Heart right ventricle (tissue), 16 donors: ENCODE results near the gene SDR9C7. TPM values are rescaled to one million over a fixed set of nuclear protein-coding genes. Genes with fewer than 3 reads are reported as not detected.
"Not testable (repeated sequence)": the region's sequence is repeated elsewhere in the genome, so short reads cannot be mapped to it uniquely, and the experiment has no call there.

ENCODE experiments used
- ATAC-seq, 8 donors: fragments of 200-7000 bp; cut with Tn5 transposase; one replicate each; pipeline ENCODE4 v1.9.1; 2020; ENCODE audit warnings: mild to moderate bottlenecking in 8 of 8, moderate library complexity in 8 of 8, moderate number of reproducible peaks in 1 of 8
- DNase-seq, 2 donors: peaks; one replicate each; pipeline ENCODE4 v3.0.0-alpha.2; 2020
- H3K27ac ChIP-seq, 10 donors: fragments of 200-600 bp; sonication (generic) in 2 of 10; one replicate each; pipeline versions ENCODE4 v1.5.0 to v1.8.0; 2020 to 2022; ENCODE audit warnings: mild to moderate bottlenecking in 3 of 10
- H3K27me3 ChIP-seq, 7 donors: fragments of 200-600 bp; one replicate each; pipeline ENCODE4 v1.8.0; 2021 to 2022; ENCODE audit warnings: mild to moderate bottlenecking in 2 of 7
- H3K36me3 ChIP-seq, 9 donors: fragments of 200-600 bp; sonication (generic) in 1 of 9; one replicate each; pipeline versions ENCODE4 v1.5.0 to v1.8.0; 2020 to 2022; ENCODE audit warnings: mild to moderate bottlenecking in 2 of 9
- H3K4me1 ChIP-seq, 9 donors: fragments of 200-600 bp; sonication (generic) in 1 of 9; one replicate each; pipeline versions ENCODE4 v1.5.0 to v1.8.0; 2020 to 2022; ENCODE audit warnings: mild to moderate bottlenecking in 4 of 9
- H3K4me3 ChIP-seq, 10 donors: fragments of 200-600 bp; sonication (generic) in 2 of 10; one replicate each; pipeline versions ENCODE4 v1.5.0 to v1.8.0; 2020 to 2022; ENCODE audit warnings: mild to moderate bottlenecking in 7 of 10, moderate library complexity in 2 of 10
- H3K9me3 ChIP-seq, 11 donors: fragments of 200-600 bp in 10 of 11; sonication (generic) in 2 of 11; one replicate each; pipeline versions ENCODE4 v1.5.0 to v1.8.0; 2013 to 2022; ENCODE audit warnings: mild to moderate bottlenecking in 2 of 11, control low read depth in 1 of 11, moderate library complexity in 1 of 11
- CTCF ChIP-seq, 9 donors: fragments of 200-600 bp; sonication (generic) in 2 of 9; IDR thresholded peaks; one replicate each; pipeline versions ENCODE4 v1.5.0 to v1.8.0; 2021 to 2022; ENCODE audit warnings: antibody characterized with exemption in 9 of 9, mild to moderate bottlenecking in 5 of 9, moderate library complexity in 1 of 9
- WGBS, 2 donors: extraction: QIAGEN DNeasy Blood & Tissue Kit; methylation state at CpG; one replicate each; pipeline ENCODE4 v1.1.7; 2013; ENCODE audit warnings: inconsistent platforms in 1 of 2; 5-methylcytosine and 5-hydroxymethylcytosine counted together
- intact Hi-C, 10 donors: fragments of 100-400 bp; cut with DNase I; formaldehyde crosslinking; loops; one replicate each; pipeline versions ENCODE4 v1.11.1 to v1.14.2; 2022
- polyA plus RNA-seq, 2 donors: library from polyadenylated mRNA; stranded (reverse); fragments of 200-250 nt; gene quantifications; one replicate each; pipeline ENCODE4 v1.2.3, GENCODE V29; 2013
- total RNA-seq, 10 donors: library from RNA; stranded (reverse); fragmentation: NEBNext Ultra II Directional in 3 of 10; extraction: Animal tissue kit (Norgen Biotek cat#: 25700) in 3 of 10; gene quantifications; one replicate each; pipeline versions ENCODE4 v1.2.1 to v1.2.4, GENCODE V29; 2021 to 2023
- donor health status: Arrhythmogenic right ventricular cardiomyopathy.
- donor health status: ischemic (EF 13 %, LVEDD 7.1; RV severe dilation, severe dysfunction).
- donor health status: healthy with polysubstance abuse.
- donor health status: DM: no; HTN: yes; CAD: no.
- donor health status: DM: no; HTN: no; CAD: no.
- donor health status: ischemic (EF 25% LVEDD 6.9; RV normal size, moderate dysfunction).
- donor health status: ischemic (EF 25% LVEDD 5.7; RV mildly dilated, moderate dysfunction).
- donor health status: healthy.
- donor health status: DM: yes; HTN: yes; CAD: no.
- donor health status: Ischemic cardiomyopathy.
- donor health status: ischemic (EF 35%, LVEDD 5.7; RV mildly dilated, moderate dysfunction).
- donor health status: nonischemic (EF 11% LVEDD 7.7; RV severe dilation, severe dysfunction).
- donor health status: DM: yes; HTN: yes; CAD: no.
- donor health status: PGD.
- donor health status: ischemic (EF 29% LVEDD 5.4; RV normal size, mild dysfunction).
- donor health status: nonischemic (EF 23%, LVEDD 6.1; RV moderate dilation, normal function).

The SDR9C7 gene
- total and polyA plus RNA-seq, 12 donors: 0.04 to 0.29 (median 0.21) TPM; not detected in 8

DNA sequence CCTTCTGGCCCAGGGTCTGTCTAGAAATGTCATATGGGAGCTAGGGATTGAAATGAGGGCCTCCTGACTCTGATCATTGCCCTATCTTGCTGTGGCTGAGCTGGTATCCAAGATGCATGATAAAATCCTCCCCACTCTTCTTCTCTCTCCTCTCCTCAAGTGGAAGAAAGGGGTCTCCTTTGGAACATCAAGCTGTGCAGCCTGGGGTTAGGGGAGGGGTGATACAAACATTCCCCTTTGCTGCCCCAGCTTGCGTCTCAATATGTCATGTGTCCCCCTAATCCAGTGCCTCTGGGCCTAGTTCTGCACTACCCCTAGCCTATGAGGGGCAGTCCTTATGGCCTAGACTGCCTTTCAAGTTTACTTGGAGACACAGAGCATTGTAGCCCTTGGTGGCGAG, 14.7 kb upstream of the SDR9C7 start:
- no peak for ATAC-seq
- 98 to 99% methylated on average over 2 of the region's 2 CpGs for WGBS, 2 donors

DNA sequence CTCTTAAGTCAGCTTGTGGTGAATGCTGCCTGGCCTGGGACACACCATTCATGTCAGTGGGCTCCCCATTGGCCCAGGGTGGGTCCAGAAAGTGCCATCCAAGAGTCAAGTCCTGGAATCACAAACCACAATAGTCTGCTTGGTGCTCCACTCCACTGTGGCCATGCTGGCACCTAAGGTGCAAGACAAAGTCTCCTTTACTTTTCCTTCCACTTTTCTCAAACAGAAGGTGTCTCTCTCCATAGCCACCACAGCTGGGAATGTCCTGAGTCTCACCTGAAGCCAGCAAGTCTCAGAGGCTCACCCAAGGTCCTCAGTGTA, 14.2 kb upstream of the SDR9C7 start:
- no peak for TF ChIP-seq CTCF (IDR thresholded peaks at IDR 0.05)
- Histone ChIP-seq H3K4me3 (no peak overlapping the region), H3K36me3 (no peaks in the 10 kb centered on the region), H3K27me3 (no peaks in the 10 kb centered on the region), H3K4me1 (no peaks in the 10 kb centered on the region), H3K27ac (no peak overlapping the region), H3K9me3 (peaks cover 0 to 4% (median 0%) of the 10 kb centered on the region in 11 donors)
- intact Hi-C loops: loop anchor here in 1 of 10 donors (5.0 kb wide), 1 partner anchor 54 kb away; no protein-coding TSS in a partner anchor
- DNase-seq (no peak), ATAC-seq (no peak)

More for the DNA sequence above, 14.7 kb upstream of the SDR9C7 start:
- Histone ChIP-seq H3K36me3 (no peaks in the 10 kb centered on the region), H3K4me1 (no peaks in the 10 kb centered on the region), H3K4me3 (no peak overlapping the region), H3K27me3 (no peaks in the 10 kb centered on the region), H3K27ac (no peak overlapping the region), H3K9me3 (peaks cover 0 to 4% (median 0%) of the 10 kb centered on the region in 11 donors)
- TF ChIP-seq CTCF (IDR thresholded peaks at IDR 0.05): no peak
- no peak for DNase-seq
- intact Hi-C loops: loop anchor here in 1 of 10 donors (5.0 kb wide), 1 partner anchor 53 kb away; no protein-coding TSS in a partner anchor

- TF ChIP-seq CTCF (IDR thresholded peaks at IDR 0.05): peak in 6 of 9 donors; percentile 7 to 46 (median 34)
- Histone ChIP-seq H3K27ac (no peak overlapping the region), H3K27me3 (no peaks in the 10 kb centered on the region), H3K4me3 (no peak overlapping the region), H3K36me3 (no peaks in the 10 kb centered on the region), H3K9me3 (peaks cover 0 to 4% (median 0%) of the 10 kb centered on the region in 11 donors), H3K4me1 (no peaks in the 10 kb centered on the region)
- DNase-seq (no peak), ATAC-seq (no peak)
- WGBS, 2 donors: 77 to 79% methylated on average over 6 of the region's 6 CpGs
- intact Hi-C loops: loop anchor here in 1 of 10 donors (5.0 kb wide), 1 partner anchor 54 kb away; no protein-coding TSS in a partner anchor
These were observed 13.6 kb upstream of the SDR9C7 start for GRCh38 chr12:56947633-56948456.

GRCh38 chr12:56943878-56944277, 9.7 kb upstream of the SDR9C7 start:
- intact Hi-C loops: no loop called here
- H3K9me3 ChIP-seq: peaks cover 0 to 4% (median 0%) of the 10 kb centered on the region in 11 donors
- no peak overlapping the region for H3K4me3 ChIP-seq
- no peak overlapping the region for H3K27ac ChIP-seq
- WGBS, 2 donors: 90 to 91% methylated on average over 4 of the region's 4 CpGs
- TF ChIP-seq CTCF (IDR thresholded peaks at IDR 0.05): no peak
- DNase-seq: no peak
- no peaks in the 10 kb centered on the region for H3K27me3 ChIP-seq
- no peaks in the 10 kb centered on the region for H3K36me3 ChIP-seq
- ATAC-seq: no peak
- H3K4me1 ChIP-seq: peaks cover 0 to 11% (median 0%) of the 10 kb centered on the region in 9 donors

- DNase-seq, H3K9me3 ChIP-seq, intact Hi-C loops, H3K27ac ChIP-seq, ATAC-seq, H3K27me3 ChIP-seq, H3K36me3 ChIP-seq, H3K4me3 ChIP-seq: not testable (repeated sequence)
- 77 to 94% methylated on average over 1 of the region's 1 CpG for WGBS, 2 donors
- H3K4me1 ChIP-seq: peaks cover 0 to 11% (median 0%) of the 10 kb centered on the region in 9 donors
These were observed 9.2 kb upstream of the SDR9C7 start for GRCh38 chr12:56943374-56943773.
